Astrocyte (in vitro differentiated cells and primary cell): Measurements from ENCODE around the gene OASL. TPM values are rescaled to one million over a fixed set of nuclear protein-coding genes. Genes with fewer than 3 reads are reported as not detected.
A peak's percentile ranks its signal among the peaks of the same experiment; 100 is the strongest.

Experiments
- DNase-seq: peaks from one replicate; pipeline ENCODE4 v3.0.0-alpha.2; 2010; ENCODE audit warnings: low read depth
- FAIRE-seq: peaks from 2 replicates; lab custom pipeline; 2011; peaks lifted over from hg19 to GRCh38; lab: Jason Lieb, UNC
- H2AFZ ChIP-seq: 2 replicates; pipeline ENCODE4 v1.6.0; 2012; ENCODE audit warnings: low read depth, low read length, inconsistent platforms
- H3K27ac ChIP-seq: 2 replicates; pipeline ENCODE4 v1.5.1; 2011; ENCODE audit warnings: low read depth, low read length, inconsistent platforms
- H3K27me3 ChIP-seq: 2 replicates; pipeline ENCODE4 v1.6.0; 2011; ENCODE audit warnings: low read length, inconsistent platforms; ENCODE audit not compliant: insufficient read depth
- H3K36me3 ChIP-seq: 2 replicates; pipeline ENCODE4 v1.5.1; 2011; ENCODE audit warnings: low read length, inconsistent platforms; ENCODE audit not compliant: insufficient read depth
- H3K4me1 ChIP-seq: 2 replicates; pipeline ENCODE4 v1.5.1; 2011; ENCODE audit warnings: low read length, inconsistent platforms; ENCODE audit not compliant: insufficient read depth
- H3K4me2 ChIP-seq: 2 replicates; pipeline ENCODE4 v1.6.0; 2012; ENCODE audit warnings: low read length, inconsistent platforms
- H3K4me3 ChIP-seq: 2 replicates; pipeline ENCODE4 v1.5.1; 2011; ENCODE audit warnings: low read depth, mild to moderate bottlenecking, low read length, inconsistent platforms; ENCODE audit not compliant: insufficient read depth
- H3K79me2 ChIP-seq: 2 replicates; pipeline ENCODE4 v1.6.0; 2012; ENCODE audit warnings: mild to moderate bottlenecking, low read length, inconsistent platforms; ENCODE audit not compliant: insufficient read depth
- H3K9ac ChIP-seq: 2 replicates; pipeline ENCODE4 v1.6.0; 2012; ENCODE audit warnings: mild to moderate bottlenecking, low read length, inconsistent platforms
- H3K9me3 ChIP-seq: 2 replicates; pipeline ENCODE4 v1.5.1; 2012; ENCODE audit warnings: low read depth, mild to moderate bottlenecking, low read length, inconsistent platforms; ENCODE audit not compliant: insufficient read depth
- H4K20me1 ChIP-seq: 2 replicates; pipeline ENCODE4 v1.6.0; 2012; ENCODE audit warnings: low read length, inconsistent platforms; ENCODE audit not compliant: insufficient read depth
- H3K27ac Mint-ChIP-seq: one replicate; pipeline ENCODE4 v1.8.0; 2021; ENCODE audit warnings: mild to moderate bottlenecking, mixed read lengths; ENCODE audit not compliant: unreplicated experiment
- H3K27me3 Mint-ChIP-seq: one replicate; pipeline ENCODE4 v1.8.0; 2021; ENCODE audit warnings: low read depth, mixed read lengths; ENCODE audit not compliant: unreplicated experiment
- H3K36me3 Mint-ChIP-seq: one replicate; pipeline ENCODE4 v1.8.0; 2021; ENCODE audit warnings: low read depth, mixed read lengths; ENCODE audit not compliant: unreplicated experiment
- H3K4me1 Mint-ChIP-seq: one replicate; pipeline ENCODE4 v1.8.0; 2021; ENCODE audit warnings: low read depth, mixed read lengths; ENCODE audit not compliant: unreplicated experiment
- H3K4me3 Mint-ChIP-seq: one replicate; pipeline ENCODE4 v1.8.0; 2021; ENCODE audit warnings: mild to moderate bottlenecking, moderate library complexity, mixed read lengths; ENCODE audit not compliant: unreplicated experiment
- H3K9me3 Mint-ChIP-seq: one replicate; pipeline ENCODE4 v1.8.0; 2021; ENCODE audit warnings: mild to moderate bottlenecking, mixed read lengths; ENCODE audit not compliant: unreplicated experiment
- CTCF ChIP-seq: IDR thresholded peaks from 2 replicates; pipeline ENCODE4 v1.5.1; 2011; ENCODE audit warnings: low read depth, mild to moderate bottlenecking, inconsistent platforms, low read length, moderate library complexity; ENCODE audit not compliant: insufficient read depth
- EZH2 ChIP-seq: IDR thresholded peaks from 2 replicates; pipeline ENCODE4 v1.6.1; 2012; ENCODE audit warnings: mild to moderate bottlenecking, low read length, inconsistent platforms; ENCODE audit not compliant: insufficient read depth
- total RNA-seq: library from RNA; stranded (reverse); gene quantifications from 2 replicates; pipeline ENCODE4 v1.2.1, GENCODE V29; 2021

Gene OASL
- total RNA-seq, 1 donor from 2014 or later = 0.75 TPM

- Histone ChIP-seq H3K27me3 (no peaks in the 10 kb centered on the region), H3K36me3 (peaks cover 32% of the 10 kb centered on the region), H3K4me2 (no peak overlapping the region), H3K79me2 (peaks cover 17% of the 10 kb centered on the region), H3K27ac (no peak overlapping the region), H2AFZ (no peak overlapping the region), H3K4me3 (no peak overlapping the region), H4K20me1 (peaks cover 10% of the 10 kb centered on the region), H3K9me3 (no peaks in the 10 kb centered on the region), H3K4me1 (no peaks in the 10 kb centered on the region), H3K9ac (no peak overlapping the region)
- H3K27me3 Mint-ChIP-seq = no peaks in the 10 kb centered on the region
- no peaks in the 10 kb centered on the region for H3K9me3 Mint-ChIP-seq
- DNase-seq (no peak), FAIRE-seq (no peak)
- peaks cover 3% of the 10 kb centered on the region for H3K4me1 Mint-ChIP-seq
- no peak overlapping the region for H3K4me3 Mint-ChIP-seq
- H3K36me3 Mint-ChIP-seq = peaks cover 7% of the 10 kb centered on the region
- H3K27ac Mint-ChIP-seq = no peak overlapping the region
- TF ChIP-seq CTCF (no peak), EZH2 (no peak)
These were observed 27.2 kb downstream of the OASL start for GRCh38 chr12:121011820-121012219.

DNA sequence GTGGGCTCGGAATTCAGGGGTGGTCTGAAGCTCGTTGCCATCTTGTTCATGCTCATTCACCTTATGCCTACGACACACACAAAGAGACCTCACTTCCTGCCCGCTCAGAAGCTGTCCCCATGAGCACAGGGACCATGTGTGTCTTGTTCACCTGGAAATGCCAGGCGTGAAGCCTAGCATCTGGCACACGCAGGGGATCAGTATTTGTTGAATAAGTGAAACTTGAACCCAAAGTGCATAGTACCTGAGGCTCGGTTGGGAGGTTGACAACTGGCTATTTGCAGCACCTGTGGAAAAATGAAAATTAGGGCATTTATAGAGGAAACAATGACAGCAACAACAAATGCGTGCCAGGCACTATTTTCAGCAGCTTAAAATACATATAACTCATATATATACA is 28.2 kb downstream of the OASL start:
- Histone ChIP-seq H3K4me2 (no peak overlapping the region), H3K27ac (no peak overlapping the region), H2AFZ (no peak overlapping the region), H3K79me2 (peaks cover 13% of the 10 kb centered on the region), H3K27me3 (no peaks in the 10 kb centered on the region), H3K36me3 (peaks cover 35% of the 10 kb centered on the region), H3K9me3 (no peaks in the 10 kb centered on the region), H3K4me1 (no peaks in the 10 kb centered on the region), H3K9ac (no peak overlapping the region), H3K4me3 (no peak overlapping the region), H4K20me1 (peaks cover 10% of the 10 kb centered on the region)
- no peaks in the 10 kb centered on the region for H3K27me3 Mint-ChIP-seq
- no peak for FAIRE-seq
- H3K36me3 Mint-ChIP-seq = peaks cover 7% of the 10 kb centered on the region
- no peak for TF ChIP-seq EZH2
- no peak for TF ChIP-seq CTCF
- H3K4me3 Mint-ChIP-seq = no peak overlapping the region
- H3K27ac Mint-ChIP-seq = no peak overlapping the region
- DNase-seq = no peak
- H3K4me1 Mint-ChIP-seq = peaks cover 3% of the 10 kb centered on the region
- no peaks in the 10 kb centered on the region for H3K9me3 Mint-ChIP-seq

DNA sequence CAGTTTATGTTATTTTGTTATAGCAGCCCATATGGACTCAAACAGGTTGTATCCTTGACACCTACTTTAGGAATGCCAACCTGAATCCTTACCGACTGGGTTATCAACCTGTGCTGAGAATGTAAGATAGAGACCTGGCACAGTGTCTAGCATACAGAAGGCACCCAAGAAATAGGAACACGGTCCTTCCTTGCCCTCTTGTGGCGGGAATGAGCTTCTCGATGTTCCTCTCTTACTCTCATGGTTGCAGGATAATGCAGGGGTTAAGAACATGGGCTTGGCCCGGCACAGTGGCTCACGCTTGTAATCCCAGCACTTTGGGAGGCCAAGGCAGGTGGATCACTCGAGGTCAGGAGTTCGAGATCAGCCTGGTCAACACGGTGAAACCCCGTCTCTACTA is 29.3 kb downstream of the OASL start:
- no peak overlapping the region for H3K4me3 ChIP-seq
- H2AFZ ChIP-seq = no peak overlapping the region
- H3K79me2 ChIP-seq = peaks cover 2% of the 10 kb centered on the region
- TF ChIP-seq EZH2 (no peak), CTCF (peak; percentile 53)
- H3K4me1 Mint-ChIP-seq = no peaks in the 10 kb centered on the region
- DNase-seq = peak; percentile 22
- H3K27me3 Mint-ChIP-seq = no peaks in the 10 kb centered on the region
- no peak overlapping the region for H3K27ac ChIP-seq
- no peak overlapping the region for H3K4me2 ChIP-seq
- no peak overlapping the region for H3K4me3 Mint-ChIP-seq
- H3K27ac Mint-ChIP-seq = no peak overlapping the region
- H3K9ac ChIP-seq = no peak overlapping the region
- H4K20me1 ChIP-seq = peaks cover 10% of the 10 kb centered on the region
- no peaks in the 10 kb centered on the region for H3K4me1 ChIP-seq
- no peaks in the 10 kb centered on the region for H3K9me3 Mint-ChIP-seq
- no peaks in the 10 kb centered on the region for H3K27me3 ChIP-seq
- no peaks in the 10 kb centered on the region for H3K9me3 ChIP-seq
- FAIRE-seq = no peak
- peaks cover 38% of the 10 kb centered on the region for H3K36me3 ChIP-seq
- H3K36me3 Mint-ChIP-seq = peaks cover 14% of the 10 kb centered on the region
